ENCODE results near the gene RESF1.
A peak's percentile ranks its signal among the peaks of the same experiment; 100 is the strongest.

The RESF1 gene

DNA sequence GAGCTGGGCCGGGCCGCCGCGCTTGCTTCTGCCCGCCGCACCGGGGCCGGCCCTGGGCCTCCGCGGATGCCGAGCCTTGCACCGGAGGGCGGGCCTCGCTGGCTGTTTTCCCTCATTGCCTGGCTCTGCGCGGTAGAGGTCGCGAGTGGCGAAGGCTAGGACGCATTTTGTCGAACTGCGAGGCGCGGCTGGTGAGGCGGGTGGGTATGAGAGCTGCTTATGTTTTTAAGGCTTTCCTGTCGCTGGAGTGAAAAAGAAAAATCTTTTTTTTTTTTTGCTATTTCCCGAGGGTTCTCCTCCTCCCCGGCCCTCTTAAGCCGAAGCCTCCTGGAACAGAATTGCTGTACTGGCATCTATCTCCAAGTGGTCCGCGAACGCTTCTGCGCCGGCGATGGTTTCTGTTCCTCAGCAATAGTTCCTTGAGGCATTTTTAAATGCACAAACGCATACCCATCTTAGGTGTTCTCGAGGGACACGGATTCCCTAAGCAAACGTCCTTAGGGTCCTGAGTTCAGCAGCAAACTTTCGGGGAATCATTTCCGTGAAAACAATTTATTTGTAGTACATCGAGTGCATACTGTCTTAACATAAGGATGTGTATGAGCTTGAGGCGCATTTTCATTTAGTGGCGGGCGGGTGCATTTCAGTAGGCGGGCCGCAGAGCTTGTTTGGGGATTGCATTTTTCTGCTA, 631 bp downstream of the RESF1 start:
- DNase-seq = peak; percentile 34 to 74 (median 49)

DNA sequence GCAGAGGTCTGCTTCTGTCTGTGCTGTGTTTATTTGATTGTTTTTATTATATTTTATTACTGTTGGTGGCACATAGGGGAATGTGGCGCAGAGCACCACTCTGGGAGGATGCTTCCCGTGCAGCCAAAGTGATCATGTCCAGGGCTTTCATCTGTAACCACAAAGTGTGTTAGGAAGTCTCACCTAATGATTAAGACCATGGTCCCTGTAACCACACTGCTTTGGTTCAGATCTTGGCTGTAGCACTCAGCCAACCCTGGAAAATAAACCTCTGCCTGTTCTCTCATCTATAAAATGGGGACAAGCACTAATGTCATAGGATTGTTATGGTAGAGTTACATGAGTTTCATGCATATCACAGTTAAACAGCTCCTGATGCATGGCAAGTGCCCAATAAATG, 1.9 kb downstream of the RESF1 start:
- DNase-seq = no peak

- DNase-seq = no peak
Observed at GRCh38 chr12:31962076-31962475, 2.9 kb downstream of the RESF1 start.

DNA sequence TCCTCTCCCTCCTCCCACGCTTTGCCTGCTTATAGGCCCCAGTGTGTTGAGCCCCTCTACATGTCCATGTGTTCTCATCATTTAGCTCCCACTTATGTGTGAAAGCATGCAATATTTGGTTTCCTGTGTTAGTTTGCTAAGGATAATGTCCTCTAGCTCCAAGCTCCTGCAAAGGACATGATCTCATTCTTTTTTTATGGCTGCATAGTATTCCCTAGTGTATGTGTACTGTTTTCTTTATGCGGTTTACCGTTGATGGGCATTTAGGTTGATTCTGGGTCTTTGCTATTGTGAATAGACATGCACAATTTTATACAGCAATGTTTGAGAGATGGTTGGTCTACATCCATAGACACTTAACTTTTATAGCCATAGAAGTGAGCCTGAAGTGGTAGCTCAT, 5.1 kb downstream of the RESF1 start:
- no peak for DNase-seq

DNA sequence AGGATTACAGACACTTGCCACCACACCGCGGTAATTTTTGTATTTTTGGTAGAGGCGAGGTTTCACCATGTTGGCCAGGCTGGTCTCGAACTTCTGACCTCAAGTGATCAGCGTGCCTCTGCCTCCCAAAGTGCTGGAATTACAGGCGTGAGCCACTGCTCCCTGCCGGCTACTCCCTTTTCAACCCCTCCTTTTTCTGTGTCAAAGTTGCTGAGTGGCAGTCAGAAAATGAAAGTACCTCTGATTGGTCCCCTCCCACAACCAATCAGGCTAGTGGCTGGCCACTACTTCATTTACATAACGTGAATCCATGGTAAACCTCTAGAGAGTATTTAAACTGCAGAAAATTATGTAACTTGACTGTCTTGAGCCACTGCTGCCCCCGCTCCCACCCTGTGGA, 5.9 kb downstream of the RESF1 start:
- DNase-seq = no peak

DNA sequence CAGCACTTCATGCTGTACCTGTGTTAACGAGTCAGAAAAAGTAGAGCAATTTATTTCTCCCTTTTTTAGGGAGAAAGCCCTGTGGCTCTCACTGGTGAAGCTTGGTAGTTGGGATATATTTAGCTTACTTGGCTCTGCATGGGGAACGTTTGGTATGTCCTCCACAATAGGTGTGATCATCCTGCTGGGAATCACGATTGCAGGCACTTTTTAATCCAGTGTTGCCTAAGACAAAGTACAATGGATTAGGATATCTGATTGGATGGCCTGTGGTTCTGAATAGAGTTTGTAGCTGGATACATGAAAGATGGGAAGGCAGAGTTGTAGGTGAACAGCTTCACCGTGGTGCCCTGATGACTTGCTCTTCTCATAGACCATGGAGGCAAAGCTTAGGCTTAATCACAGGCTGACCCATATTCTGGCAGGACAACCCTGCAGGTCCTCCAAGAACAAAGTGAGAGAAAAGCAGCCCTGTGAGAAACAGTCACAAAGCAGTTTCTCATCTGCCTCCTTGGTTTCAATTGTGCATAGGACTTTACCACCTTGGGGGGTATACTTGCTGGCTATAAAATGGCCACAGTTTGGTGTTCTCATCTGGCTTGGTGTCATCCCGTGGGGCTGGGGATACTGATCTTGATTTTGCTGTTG, 7.5 kb downstream of the RESF1 start:
- no peak for DNase-seq

DNA sequence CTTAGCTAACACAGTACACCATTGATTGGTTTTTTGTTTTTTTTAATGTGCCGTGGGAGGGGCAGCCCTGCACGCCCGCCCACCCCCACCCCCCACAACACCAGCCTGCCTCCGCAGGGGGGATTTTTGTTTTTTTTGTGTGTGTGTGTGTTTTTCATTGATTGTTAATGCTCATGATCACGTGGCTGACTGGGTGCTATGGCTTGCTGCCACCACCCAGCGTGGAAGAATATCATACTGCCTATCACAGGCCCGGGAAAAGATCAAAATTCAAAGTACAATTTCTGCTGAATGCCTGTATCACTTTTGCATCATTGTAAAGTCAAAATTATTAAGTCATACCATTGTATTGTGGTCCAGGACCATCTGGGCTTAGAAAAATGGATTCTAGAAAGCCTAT, 8.3 kb downstream of the RESF1 start:
- DNase-seq = no peak

- no peak for DNase-seq
Observed at GRCh38 chr12:31970199-31970598, 11.0 kb downstream of the RESF1 start.

DNA sequence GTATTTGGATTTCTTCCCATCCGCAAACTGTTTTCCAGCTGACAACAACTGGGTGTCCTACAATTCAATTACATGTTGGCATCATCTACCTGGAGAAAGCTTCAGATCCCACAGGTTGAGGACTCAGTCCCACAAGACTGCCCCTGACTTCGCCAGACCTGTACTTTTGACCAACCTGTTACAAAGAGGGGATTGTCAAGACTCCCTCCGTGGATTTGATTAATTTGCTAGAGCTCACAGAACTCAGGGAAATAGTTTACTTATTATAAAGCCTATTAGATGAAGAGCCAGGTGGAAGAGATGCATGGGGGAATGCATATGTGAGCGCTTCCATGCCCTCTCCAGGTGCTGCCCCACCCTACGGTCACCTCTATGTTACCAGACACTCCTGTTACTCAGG, 14.6 kb downstream of the RESF1 start:
- no peak for DNase-seq

GRCh38 chr12:31974673-31975072, 15.5 kb downstream of the RESF1 start:
- no peak for DNase-seq

- DNase-seq = no peak
Observed at GRCh38 chr12:31984806-31985591, 25.8 kb downstream of the RESF1 start.

DNA sequence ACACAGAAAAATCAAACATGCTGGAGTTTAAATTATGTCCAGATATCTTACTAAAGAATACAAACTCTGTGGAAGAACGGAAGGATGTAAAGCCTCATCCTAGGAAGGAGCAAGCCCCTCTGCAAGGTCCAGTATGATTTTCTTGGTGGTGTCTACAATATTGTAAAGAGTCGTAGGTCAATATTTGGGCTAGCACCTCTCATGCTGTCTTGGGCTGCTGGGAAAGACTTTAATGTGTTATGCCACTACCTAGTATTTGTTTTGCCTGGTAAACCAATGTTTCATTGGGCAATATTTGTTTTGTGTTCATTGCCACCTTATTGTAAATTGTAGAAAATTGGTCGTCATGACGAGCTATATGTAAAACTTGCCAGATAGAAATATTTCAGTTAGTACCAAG, 26.6 kb downstream of the RESF1 start:
- no peak for DNase-seq

- no peak for DNase-seq
Observed at GRCh38 chr12:31989571-31990362, 30.6 kb downstream of the RESF1 start.

GRCh38 chr12:31991146-31991545, 31.9 kb downstream of the RESF1 start:
- DNase-seq = no peak

DNA sequence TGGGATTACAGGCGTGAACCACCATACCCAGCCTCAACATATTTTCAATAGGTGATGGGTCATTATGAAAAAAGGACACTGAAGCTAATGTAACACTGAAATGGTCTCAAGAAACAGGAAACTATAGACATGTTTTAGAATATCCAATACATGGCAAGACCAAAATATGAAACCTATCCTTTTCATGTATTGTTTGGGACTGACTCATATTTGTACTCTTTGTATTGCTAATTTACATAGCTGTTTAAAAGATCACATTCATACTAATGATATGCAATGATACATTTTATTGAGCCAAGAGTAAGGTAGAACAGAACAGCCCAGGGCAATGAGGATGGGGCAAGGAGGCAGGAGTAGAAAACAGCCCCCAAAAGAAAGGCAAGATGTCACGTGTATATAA, 32.6 kb downstream of the RESF1 start:
- no peak for DNase-seq

DNA sequence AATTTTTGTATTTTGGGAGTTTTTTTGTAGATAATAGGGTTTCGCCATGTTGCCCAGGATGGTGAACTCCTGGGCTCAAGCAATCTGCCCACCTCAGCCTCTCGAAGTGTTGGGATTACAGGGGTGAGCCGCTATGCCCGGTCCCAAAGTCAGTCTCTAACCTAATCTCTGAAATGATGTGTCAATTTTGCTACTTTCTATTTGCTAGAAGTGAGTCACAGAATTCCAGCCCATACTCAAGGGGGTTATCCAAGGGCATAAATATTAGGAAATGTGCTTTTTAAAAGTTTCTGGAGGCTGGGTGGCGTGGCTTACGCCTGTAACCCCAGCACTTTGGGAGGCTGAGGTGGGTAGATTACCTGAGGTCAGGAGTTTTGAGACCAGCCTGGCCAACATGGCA, 40.5 kb downstream of the RESF1 start:
- no peak for DNase-seq

- DNase-seq = no peak
Observed at GRCh38 chr12:32000373-32001005, 41.3 kb downstream of the RESF1 start.

- no peak for DNase-seq
Observed at GRCh38 chr12:32002848-32003493, 43.8 kb downstream of the RESF1 start.

- DNase-seq = no peak
Observed at GRCh38 chr12:32003654-32004053, 44.4 kb downstream of the RESF1 start.

- DNase-seq = no peak
Observed at GRCh38 chr12:32005496-32006125, 46.4 kb downstream of the RESF1 start.

All from activated CD4-positive, CD25-positive, alpha-beta regulatory T cell (primary cell).